Loucy (cell line): ENCODE results near the gene SMAP1.
"Not testable (repeated sequence)": the region's sequence is repeated elsewhere in the genome, so short reads cannot be mapped to it uniquely, and the experiment has no call there.

Source experiments
- H2AFZ ChIP-seq: fragments of 200-600 bp; sonication (generic); 2 replicates; pipeline ENCODE4 v1.6.0; 2016; ENCODE audit warnings: antibody characterized with exemption, mild to moderate bottlenecking, low read length, moderate library complexity
- H3F3A ChIP-seq: fragments of 200-600 bp; 2 replicates; pipeline ENCODE4 v1.6.0; 2016; ENCODE audit warnings: antibody characterized with exemption, low read depth, mild to moderate bottlenecking
- H3K27me3 ChIP-seq: fragments of 200-600 bp; sonication (generic); 2 replicates; pipeline ENCODE4 v1.6.1; 2014; ENCODE audit warnings: low read length, mild to moderate bottlenecking; ENCODE audit not compliant: insufficient read depth, poor library complexity, severe bottlenecking
- H3K36me3 ChIP-seq: fragments of 200-600 bp; sonication (generic); 2 replicates; pipeline ENCODE4 v1.6.1; 2016; ENCODE audit warnings: low read length; ENCODE audit not compliant: insufficient read depth
- H3K4me1 ChIP-seq: fragments of 200-600 bp; sonication (generic); 2 replicates; pipeline ENCODE4 v1.5.1; 2014; ENCODE audit warnings: low read length, mild to moderate bottlenecking; ENCODE audit not compliant: insufficient read depth, poor library complexity, severe bottlenecking
- H3K4me2 ChIP-seq: fragments of 200-600 bp; sonication (generic); 2 replicates; pipeline ENCODE4 v1.6.0; 2014; ENCODE audit warnings: antibody characterized with exemption, low read length, low read depth, mild to moderate bottlenecking; ENCODE audit not compliant: poor library complexity, severe bottlenecking
- H3K4me3 ChIP-seq: fragments of 200-600 bp; sonication (generic); 2 replicates; pipeline ENCODE4 v1.5.1; 2014; ENCODE audit warnings: low read length, mild to moderate bottlenecking, mixed read lengths; ENCODE audit not compliant: poor library complexity, severe bottlenecking
- H3K79me2 ChIP-seq: fragments of 200-600 bp; sonication (generic); 2 replicates; pipeline ENCODE4 v1.6.1; 2014; ENCODE audit warnings: low read length; ENCODE audit not compliant: insufficient read depth
- H3K9ac ChIP-seq: fragments of 200-600 bp; sonication (generic); 2 replicates; pipeline ENCODE4 v1.6.0; 2014; ENCODE audit warnings: mild to moderate bottlenecking, low read depth, low read length, moderate library complexity; ENCODE audit not compliant: poor library complexity, severe bottlenecking
- H3K9me2 ChIP-seq: fragments of 200-600 bp; sonication (generic); replicated peaks from 2 replicates; pipeline ENCODE4 v1.6.1; 2016; ENCODE audit warnings: low read depth, low read length, mixed read lengths
- H3K9me3 ChIP-seq: fragments of 200-600 bp; sonication (generic); 2 replicates; pipeline ENCODE4 v1.6.1; 2014; ENCODE audit warnings: mild to moderate bottlenecking, antibody characterized with exemption, low read length, low read depth; ENCODE audit not compliant: insufficient read depth
- H4K20me1 ChIP-seq: fragments of 200-600 bp; sonication (generic); 2 replicates; pipeline ENCODE4 v1.6.0; 2014; ENCODE audit warnings: antibody characterized with exemption, low read length, mild to moderate bottlenecking; ENCODE audit not compliant: insufficient read depth, poor library complexity, severe bottlenecking
- CTCF ChIP-seq: fragments of 200-600 bp; sonication (generic); conservative IDR thresholded peaks from 2 replicates; pipeline ENCODE4 v1.5.1; 2014; ENCODE audit warnings: mild to moderate bottlenecking, antibody characterized with exemption, low read length
- EZH2phosphoT487 ChIP-seq: fragments of 200-600 bp; IDR thresholded peaks from 2 replicates; pipeline ENCODE4 v1.6.1; 2018; ENCODE audit warnings: antibody characterized with exemption, mild to moderate bottlenecking, moderate library complexity, borderline replicate concordance

Gene SMAP1

DNA sequence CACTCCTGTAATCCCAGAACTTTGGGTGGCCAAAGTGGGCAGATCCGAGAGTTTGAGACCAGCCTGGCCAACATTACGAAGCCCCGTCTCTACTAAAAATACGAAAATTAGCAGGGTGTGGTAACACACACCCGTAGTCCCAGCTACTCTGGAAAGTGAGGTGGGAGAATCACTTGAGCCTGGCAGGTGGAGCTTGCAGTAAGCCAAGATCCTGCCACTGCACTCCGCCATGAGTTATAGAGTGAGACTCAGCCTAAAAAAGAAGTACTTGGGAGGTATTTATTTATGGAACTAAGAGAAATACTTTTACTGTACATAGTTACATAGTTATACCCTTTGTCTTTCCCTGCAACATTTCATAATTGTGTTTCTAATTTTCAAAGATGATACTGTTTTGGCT, 67.8 kb downstream of the SMAP1 start:
- H3K36me3 ChIP-seq: peaks cover 18% of the 10 kb centered on the region
- TF ChIP-seq EZH2phosphoT487: no peak

GRCh38 chr6:70738028-70738427, 70.3 kb downstream of the SMAP1 start:
- Histone ChIP-seq H3K79me2 (no peaks in the 10 kb centered on the region), H4K20me1 (no peaks in the 10 kb centered on the region), H3K9ac (no peak overlapping the region), H3K9me2 (no peaks in the 10 kb centered on the region), H3K36me3 (peaks cover 33% of the 10 kb centered on the region), H2AFZ (no peak overlapping the region), H3K4me1 (peaks cover 2% of the 10 kb centered on the region), H3K27me3 (no peaks in the 10 kb centered on the region), H3F3A (0 out of 2 replicates have a peak, but pooled peaks cover under 1% of the 10 kb centered on the region), H3K4me2 (no peak overlapping the region), H3K9me3 (peaks cover 18% of the 10 kb centered on the region; the same call in 1 of the 2 replicates), H3K4me3 (no peak overlapping the region)
- no peak for TF ChIP-seq EZH2phosphoT487
- no peak for TF ChIP-seq CTCF

More for the DNA sequence above, 67.8 kb downstream of the SMAP1 start:
- no peaks in the 10 kb centered on the region for H3K9me2 ChIP-seq
- H3K4me3 ChIP-seq: no peak overlapping the region
- no peak overlapping the region for H3K4me2 ChIP-seq
- 0 out of 2 replicates have a peak, but pooled peaks cover 4% of the 10 kb centered on the region for H3F3A ChIP-seq
- H3K27me3 ChIP-seq: no peaks in the 10 kb centered on the region
- peaks cover 2% of the 10 kb centered on the region; the same call in 1 of the 2 replicates for H3K9me3 ChIP-seq
- H2AFZ ChIP-seq: no peak overlapping the region
- H4K20me1 ChIP-seq: no peaks in the 10 kb centered on the region
- peaks cover 6% of the 10 kb centered on the region for H3K4me1 ChIP-seq
- H3K79me2 ChIP-seq: peaks cover 6% of the 10 kb centered on the region; the same call in 1 of the 2 replicates
- no peak overlapping the region for H3K9ac ChIP-seq

GRCh38 chr6:70739534-70739933, 71.9 kb downstream of the SMAP1 start:
- Histone ChIP-seq H3K27me3 (no peaks in the 10 kb centered on the region), H3K4me2 (no peak overlapping the region), H3K9me3 (peaks cover 22% of the 10 kb centered on the region; the same call in 1 of the 2 replicates), H3K36me3 (peaks cover 24% of the 10 kb centered on the region), H2AFZ (no peak overlapping the region), H3K9me2 (no peaks in the 10 kb centered on the region), H4K20me1 (no peaks in the 10 kb centered on the region), H3K4me3 (no peak overlapping the region), H3K79me2 (no peaks in the 10 kb centered on the region), H3F3A (no peaks in the 10 kb centered on the region), H3K9ac (no peak overlapping the region), H3K4me1 (no peaks in the 10 kb centered on the region)
- TF ChIP-seq CTCF (no peak), EZH2phosphoT487 (no peak)

- H3K27me3 ChIP-seq, H3F3A ChIP-seq, H3K79me2 ChIP-seq, H4K20me1 ChIP-seq, H3K9ac ChIP-seq, H3K4me3 ChIP-seq, H2AFZ ChIP-seq, H3K4me2 ChIP-seq, H3K4me1 ChIP-seq, H3K9me2 ChIP-seq: not testable (repeated sequence)
- Histone ChIP-seq H3K36me3 (peaks cover 18% of the 10 kb centered on the region), H3K9me3 (peaks cover 22% of the 10 kb centered on the region; the same call in 1 of the 2 replicates)
Observed at GRCh38 chr6:70740746-70741145, 73.1 kb downstream of the SMAP1 start.

DNA sequence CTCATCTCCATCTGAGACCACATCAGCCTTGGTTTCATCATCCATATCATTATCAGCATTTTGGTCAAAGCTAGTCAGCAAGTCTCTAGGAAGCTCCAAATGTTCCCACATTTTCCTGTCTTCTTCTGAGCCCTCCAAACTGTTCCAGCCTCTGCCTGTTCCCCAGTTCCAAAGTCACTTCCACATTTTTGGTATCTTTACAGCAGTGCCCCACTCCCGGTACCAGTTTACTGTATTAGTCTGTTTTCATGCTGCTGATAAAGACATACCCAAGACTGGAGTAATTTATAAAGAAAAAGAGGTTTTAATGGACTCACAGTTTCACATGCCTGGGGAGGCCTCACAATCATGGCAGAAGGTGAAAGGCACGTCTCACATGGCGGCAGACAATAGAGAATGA, 74.8 kb downstream of the SMAP1 start:
- not testable (repeated sequence) for H3K9me2 ChIP-seq, H3K4me2 ChIP-seq, H3K4me3 ChIP-seq, H2AFZ ChIP-seq, H3K4me1 ChIP-seq, H3F3A ChIP-seq, H3K9ac ChIP-seq, H3K27me3 ChIP-seq, H3K79me2 ChIP-seq, H4K20me1 ChIP-seq
- Histone ChIP-seq H3K9me3 (peaks cover 22% of the 10 kb centered on the region; the same call in 1 of the 2 replicates), H3K36me3 (peaks cover 18% of the 10 kb centered on the region)
